IMR-90 (cell line): ENCODE measurements around the gene DLGAP4. TPM values are rescaled to one million over a fixed set of nuclear protein-coding genes. Genes with fewer than 3 reads are reported as not detected.

Experiments
- ATAC-seq: fragments of 200-7000 bp; cut with Tn5 transposase; 2 replicates; pipeline ENCODE4 v1.9.1; 2020; ENCODE audit warnings: low read depth, mild to moderate bottlenecking, moderate library complexity
- BruUV-seq: library from RNA; stranded (reverse); fragments of 400-500 nt; replicated peaks from 2 replicates; lab custom pipeline; 2021; lab: Mats Ljungman, UMichigan
- CTCF ChIA-PET: fragments of 300-600 bp; formaldehyde crosslinking; extraction: SDS; loops from one replicate; lab custom pipeline; 2021; ENCODE audit warnings: antibody characterized with exemption; lab: Yijun Ruan, JAX
- POLR2A ChIA-PET: fragments of 300-600 bp; sonication (Branson Sonifier 250); formaldehyde crosslinking; loops from one replicate; lab custom pipeline; 2022; ENCODE audit warnings: antibody characterized with exemption; ENCODE audit not compliant: unreplicated experiment; lab: Charles Lee
- DNase-seq: peaks from one replicate; pipeline ENCODE4 v3.0.0; 2013
- H2AFZ ChIP-seq: replicated peaks from 2 replicates; pipeline ENCODE3; 2013; ENCODE audit warnings: low read length, mild to moderate bottlenecking; ENCODE audit not compliant: poor library complexity
- H2AK5ac ChIP-seq: 2 replicates; pipeline ENCODE4 v1.6.1; 2013; ENCODE audit warnings: low read depth, low read length, inconsistent platforms
- H2AK9ac ChIP-seq: replicated peaks from 2 replicates; pipeline ENCODE3; 2013; ENCODE audit warnings: mild to moderate bottlenecking, low read depth, low read length, moderate library complexity; ENCODE audit not compliant: poor library complexity
- H2BK120ac ChIP-seq: 2 replicates; pipeline ENCODE4 v1.6.1; 2013; ENCODE audit warnings: low read depth, low read length, inconsistent platforms
- H2BK15ac ChIP-seq: 3 replicates; pipeline ENCODE4 v1.6.1; 2013; ENCODE audit warnings: low read depth, low read length, inconsistent platforms
- H2BK20ac ChIP-seq: 2 replicates; pipeline ENCODE4 v1.6.1; 2013; ENCODE audit warnings: low read depth, mild to moderate bottlenecking, inconsistent platforms, low read length, moderate library complexity
- H2BK5ac ChIP-seq: 2 replicates; pipeline ENCODE4 v1.6.1; 2013; ENCODE audit warnings: mild to moderate bottlenecking, low read depth, low read length, inconsistent platforms; ENCODE audit not compliant: poor library complexity, severe bottlenecking
- H3K14ac ChIP-seq: replicated peaks from 2 replicates; pipeline ENCODE4 v1.6.1; 2013; ENCODE audit warnings: low read depth, low read length, inconsistent platforms
- H3K18ac ChIP-seq: 2 replicates; pipeline ENCODE4 v1.6.1; 2013; ENCODE audit warnings: low read depth, low read length, control low read depth
- H3K23ac ChIP-seq: 2 replicates; pipeline ENCODE4 v1.6.1; 2013; ENCODE audit warnings: low read depth, low read length, inconsistent platforms
- H3K27ac ChIP-seq: 2 replicates; pipeline ENCODE4 v1.5.1; 2013; ENCODE audit warnings: mild to moderate bottlenecking, control low read depth, low read length; ENCODE audit not compliant: insufficient read depth
- H3K27me3 ChIP-seq: 2 replicates; pipeline ENCODE4 v1.6.1; 2013; ENCODE audit warnings: low read length; ENCODE audit not compliant: control insufficient read depth, insufficient read depth
- H3K36me3 ChIP-seq: 2 replicates; pipeline ENCODE4 v1.6.1; 2013; ENCODE audit warnings: low read length, mixed read lengths; ENCODE audit not compliant: control insufficient read depth, insufficient read depth
- H3K4ac ChIP-seq: 2 replicates; pipeline ENCODE4 v1.6.1; 2013; ENCODE audit warnings: low read depth, low read length, inconsistent platforms
- H3K4me1 ChIP-seq: 2 replicates; pipeline ENCODE4 v1.6.1; 2013; ENCODE audit warnings: low read length, mixed read lengths; ENCODE audit not compliant: control insufficient read depth, insufficient read depth
- H3K4me2 ChIP-seq: 2 replicates; pipeline ENCODE4 v1.6.1; 2013; ENCODE audit warnings: low read depth, mild to moderate bottlenecking, control low read depth, low read length, moderate library complexity
- H3K4me3 ChIP-seq: 2 replicates; pipeline ENCODE4 v1.5.1; 2013; ENCODE audit warnings: low read depth, mild to moderate bottlenecking, control low read depth, low read length, moderate library complexity; ENCODE audit not compliant: insufficient read depth
- H3K56ac ChIP-seq: 2 replicates; pipeline ENCODE4 v1.6.1; 2013; ENCODE audit warnings: low read length, inconsistent platforms; ENCODE audit not compliant: insufficient read depth; ENCODE audit errors: extremely low read depth
- H3K79me1 ChIP-seq, 2 experiments: 2 replicates each; pipeline ENCODE4 v1.6.1; 2013; ENCODE audit warnings: low read length in 2 of 2, inconsistent platforms in 1 of 2, low read depth in 1 of 2
- H3K9ac ChIP-seq: 2 replicates; pipeline ENCODE4 v1.6.1; 2013; ENCODE audit warnings: low read depth, low read length, control low read depth
- H3K9me1 ChIP-seq: 2 replicates; pipeline ENCODE4 v1.6.1; 2013; ENCODE audit warnings: low read length, inconsistent platforms; ENCODE audit not compliant: insufficient read depth
- H3K9me3 ChIP-seq: 2 replicates; pipeline ENCODE4 v1.6.1; 2013; ENCODE audit warnings: low read length; ENCODE audit not compliant: control insufficient read depth, insufficient read depth
- H4K20me1 ChIP-seq: 2 replicates; pipeline ENCODE4 v1.6.1; 2013; ENCODE audit warnings: low read length, inconsistent platforms; ENCODE audit not compliant: insufficient read depth
- H4K5ac ChIP-seq: 2 replicates; pipeline ENCODE4 v1.6.1; 2013; ENCODE audit warnings: mild to moderate bottlenecking, low read depth, low read length, control low read depth
- H4K8ac ChIP-seq, 2 experiments: 2 replicates each; pipeline ENCODE4 v1.6.1; 2013; ENCODE audit warnings: low read depth in 2 of 2, low read length in 2 of 2, control low read depth in 1 of 2, inconsistent platforms in 1 of 2
- H4K91ac ChIP-seq: 2 replicates; pipeline ENCODE4 v1.6.1; 2013; ENCODE audit warnings: low read depth, low read length, inconsistent platforms; ENCODE audit not compliant: insufficient read depth
- BHLHE40 ChIP-seq: fragments of 150-350 bp; IDR thresholded peaks from 2 replicates; pipeline ENCODE4 v1.6.1; 2016; ENCODE audit warnings: mild to moderate bottlenecking, low read depth, low read length
- CEBPB ChIP-seq: IDR thresholded peaks from 2 replicates; pipeline ENCODE4 v1.6.1; 2012; ENCODE audit warnings: low read depth, low read length, improper control_type of control experiment
- CHD1 ChIP-seq: IDR thresholded peaks from 2 replicates; pipeline ENCODE4 v1.6.1; 2012; ENCODE audit warnings: low read depth, low read length, improper control_type of control experiment
- ELK1 ChIP-seq: fragments of 150-350 bp; IDR thresholded peaks from 2 replicates; pipeline ENCODE4 v1.6.1; 2016; ENCODE audit warnings: low read depth, mild to moderate bottlenecking, low read length, moderate library complexity, borderline replicate concordance
- FOS ChIP-seq: fragments of 150-350 bp; IDR thresholded peaks from 2 replicates; pipeline ENCODE4 v1.6.1; 2016; ENCODE audit warnings: low read depth, low read length
- MAFK ChIP-seq: IDR thresholded peaks from 2 replicates; pipeline ENCODE4 v1.6.1; 2012; ENCODE audit warnings: low read depth, low read length, improper control_type of control experiment
- MAZ ChIP-seq: IDR thresholded peaks from 2 replicates; pipeline ENCODE4 v1.6.1; 2012; ENCODE audit warnings: low read depth, mild to moderate bottlenecking, low read length, improper control_type of control experiment, moderate library complexity, borderline replicate concordance
- MXI1 ChIP-seq: IDR thresholded peaks from 2 replicates; pipeline ENCODE4 v1.6.1; 2012; ENCODE audit warnings: low read depth, mild to moderate bottlenecking, low read length, moderate library complexity, borderline replicate concordance
- NFE2L2 ChIP-seq: fragments of 150-350 bp; IDR thresholded peaks from 2 replicates; pipeline ENCODE4 v1.6.1; 2016; ENCODE audit warnings: low read depth, mild to moderate bottlenecking, low read length
- POLR2A ChIP-seq: IDR thresholded peaks from 2 replicates; pipeline ENCODE4 v1.6.1; 2012; ENCODE audit warnings: mild to moderate bottlenecking, low read depth, low read length
- RAD21 ChIP-seq: IDR thresholded peaks from 2 replicates; pipeline ENCODE4 v1.6.1; 2012; ENCODE audit warnings: low read length, improper control_type of control experiment
- RCOR1 ChIP-seq: IDR thresholded peaks from 2 replicates; pipeline ENCODE4 v1.6.1; 2012; ENCODE audit warnings: mild to moderate bottlenecking, low read length, improper control_type of control experiment; ENCODE audit not compliant: insufficient replicate concordance
- RFX5 ChIP-seq: IDR thresholded peaks from 2 replicates; pipeline ENCODE4 v1.8.0; 2012; ENCODE audit warnings: low read depth, mild to moderate bottlenecking, low read length, moderate library complexity
- SMC3 ChIP-seq: fragments of 150-350 bp; IDR thresholded peaks from 2 replicates; pipeline ENCODE4 v1.6.1; 2016; ENCODE audit warnings: low read depth, mild to moderate bottlenecking, antibody characterized with exemption, low read length, moderate library complexity
- USF2 ChIP-seq: fragments of 150-350 bp; IDR thresholded peaks from 2 replicates; pipeline ENCODE4 v1.6.1; 2017; ENCODE audit warnings: mild to moderate bottlenecking, antibody characterized with exemption, low read length, low read depth
- WGBS, 2 experiments: methylation state at CpG; one replicate each; pipeline versions ENCODE4 v1.1.5 to v1.1.7; 2013; ENCODE audit warnings: missing lambda C conversion rate in 2 of 2; ENCODE audit not compliant: insufficient read length in 1 of 2; ENCODE audit errors: extremely low coverage in 2 of 2; 5-methylcytosine and 5-hydroxymethylcytosine counted together
- dilution Hi-C: fragments of 300-500 bp; cut with HindIII; formaldehyde crosslinking; loops from one replicate; pipeline ENCODE4 v1.14.3; 2018; ENCODE audit warnings: low sequenced_read_pairs; ENCODE audit not compliant: unreplicated experiment
- in situ Hi-C: fragments of 300-500 bp; cut with MboI; formaldehyde crosslinking; loops from 3 replicates; pipeline ENCODE4 v1.14.3; 2019; ENCODE audit warnings: low sequenced_read_pairs, inconsistent platforms, mixed read lengths
- intact Hi-C: fragments of 100-400 bp; cut with micrococcal nuclease; formaldehyde crosslinking; loops from 2 replicates; pipeline ENCODE4 v1.10.0; 2022
- polyA plus RNA-seq, 3 experiments: library from polyadenylated mRNA; depleted of rRNA; stranded (reverse); fragments of >200 nt; gene quantifications; 2 replicates each; pipeline ENCODE4 v1.2.3, GENCODE V29; 2012; ENCODE audit warnings: low replicate concordance in 1 of 3
- total RNA-seq: library from RNA; depleted of rRNA; stranded (reverse); fragments of >200 nt; gene quantifications from 2 replicates; pipeline ENCODE4 v1.2.3, GENCODE V29; 2012

DLGAP4 gene
- total and polyA plus RNA-seq, 2 of the 4 experiments (the other 2 are of a cell fraction), result 32.3 to 73.2 TPM

GRCh38 chr20:36519012-36519719, 213.0 kb downstream of the DLGAP4 start:
- BruUV-seq, result no TSS peak
- Histone ChIP-seq H3K4ac (no peak overlapping the region), H2AK5ac (no peak overlapping the region), H3K4me3 (no peak overlapping the region), H4K91ac (no peak overlapping the region), H2BK5ac (no peak overlapping the region), H4K5ac (no peak overlapping the region), H3K27ac (no peak overlapping the region), H3K14ac (no peak overlapping the region), H2BK15ac (no peak overlapping the region), H2AK9ac (no peak overlapping the region), H3K56ac (no peak overlapping the region), H3K4me2 (no peak overlapping the region), H3K27me3 (no peaks in the 10 kb centered on the region), H4K20me1 (peaks cover 43% of the 10 kb centered on the region; the same call in 1 of the 2 replicates), H3K4me1 (peaks cover 3% of the 10 kb centered on the region), H2BK20ac (no peak overlapping the region), H3K9ac (no peak overlapping the region), H3K18ac (no peak overlapping the region), H4K8ac (no peak overlapping the region), H3K9me3 (no peaks in the 10 kb centered on the region), H2AFZ (no peak overlapping the region), H3K9me1 (peaks cover 13% of the 10 kb centered on the region; the same call in 1 of the 2 replicates), H3K36me3 (peaks cover 41% of the 10 kb centered on the region), H2BK120ac (no peak overlapping the region), H3K79me1 (peaks cover 30 to 76% of the 10 kb centered on the region in 2 experiments), H3K23ac (no peak overlapping the region)
- POLR2A ChIA-PET, result no interaction called here
- DNase-seq, result no peak
- CTCF ChIA-PET, result interaction anchor here (0.6 kb wide), 1 partner anchor 63 kb away, joined by 3 read pairs; no protein-coding TSS in a partner anchor
- in situ Hi-C loops, result no loop called here
- intact Hi-C loops, result no loop called here
- 92% methylated on average over 6 of the region's 17 CpGs; no CpG with 5 or more reads in 1 of the 2 experiments for WGBS, 2 experiments
- dilution Hi-C loops, result no loop called here
- ATAC-seq, result no peak
- TF ChIP-seq RCOR1 (no peak), FOS (no peak), POLR2A (no peak), ELK1 (no peak), RAD21 (no peak), USF2 (no peak), CHD1 (no peak), SMC3 (no peak), MAFK (no peak), MXI1 (no peak), RFX5 (no peak), NFE2L2 (no peak), MAZ (no peak), BHLHE40 (no peak), CEBPB (no peak)
